ENCODE results near the gene DNAJC17.

GRCh38 chr15:40723919-40724318 is 83.4 kb downstream of the DNAJC17 start:
- no peak for TF ChIP-seq POLR2A (IDR thresholded peaks at IDR 0.05)
- TF ChIP-seq CTCF (IDR thresholded peaks at IDR 0.05) = no peak
